Activated T-cell treated with anti-CD3 and anti-CD28 coated beads, Interleukin-2, amount 50 U/mL, for 24 hours (primary cell): ENCODE results near the gene DEPDC4.

Experiments used
- DNase-seq: peaks from one replicate; pipeline ENCODE4 v3.0.0-alpha.2; 2020
- H3K27ac Mint-ChIP-seq: 2 replicates; pipeline ENCODE4 v1.8.0; 2020; ENCODE audit warnings: mild to moderate bottlenecking, mixed read lengths
- H3K27me3 Mint-ChIP-seq: 2 replicates; pipeline ENCODE4 v1.8.0; 2020; ENCODE audit warnings: mixed read lengths
- H3K36me3 Mint-ChIP-seq: 2 replicates; pipeline ENCODE4 v1.8.0; 2020; ENCODE audit warnings: low read depth, mixed read lengths
- H3K4me1 Mint-ChIP-seq: 2 replicates; pipeline ENCODE4 v1.8.0; 2020; ENCODE audit warnings: low read depth, mixed read lengths
- H3K4me3 Mint-ChIP-seq: 2 replicates; pipeline ENCODE4 v1.8.0; 2020; ENCODE audit warnings: mild to moderate bottlenecking, moderate library complexity, mixed read lengths
- H3K9me3 Mint-ChIP-seq: 2 replicates; pipeline ENCODE4 v1.8.0; 2020; ENCODE audit warnings: mixed read lengths

The DEPDC4 gene

GRCh38 chr12:100213016-100213891 lies 53.6 kb downstream of the DEPDC4 start:
- Mint-ChIP-seq H3K27me3 (no peaks in the 10 kb centered on the region), H3K27ac (no peak overlapping the region), H3K4me1 (peaks cover 3% of the 10 kb centered on the region), H3K4me3 (no peak overlapping the region), H3K9me3 (no peaks in the 10 kb centered on the region), H3K36me3 (peaks cover 81% of the 10 kb centered on the region)
- DNase-seq = no peak

- Mint-ChIP-seq H3K4me1 (peaks cover 3% of the 10 kb centered on the region), H3K36me3 (peaks cover 84% of the 10 kb centered on the region)
- DNase-seq = no peak
Measured at GRCh38 chr12:100211698-100212097, 55.2 kb downstream of the DEPDC4 start.

GRCh38 chr12:100208834-100209233 lies 58.0 kb downstream of the DEPDC4 start:
- no peak for DNase-seq
- Mint-ChIP-seq H3K4me1 (no peaks in the 10 kb centered on the region), H3K27me3 (no peaks in the 10 kb centered on the region), H3K4me3 (no peak overlapping the region), H3K9me3 (no peaks in the 10 kb centered on the region), H3K27ac (no peak overlapping the region), H3K36me3 (peaks cover 72% of the 10 kb centered on the region)

More at GRCh38 chr12:100211698-100212097, 55.2 kb downstream of the DEPDC4 start:
- Mint-ChIP-seq H3K27me3 (no peaks in the 10 kb centered on the region), H3K9me3 (no peaks in the 10 kb centered on the region), H3K27ac (no peak overlapping the region), H3K4me3 (no peak overlapping the region)

GRCh38 chr12:100207311-100207710 lies 59.6 kb downstream of the DEPDC4 start:
- H3K27me3 Mint-ChIP-seq = no peaks in the 10 kb centered on the region
- H3K4me3 Mint-ChIP-seq = no peak overlapping the region
- no peaks in the 10 kb centered on the region for H3K9me3 Mint-ChIP-seq
- H3K4me1 Mint-ChIP-seq = peaks cover 9% of the 10 kb centered on the region
- H3K36me3 Mint-ChIP-seq = peaks cover 64% of the 10 kb centered on the region
- DNase-seq = no peak
- no peak overlapping the region for H3K27ac Mint-ChIP-seq

GRCh38 chr12:100201604-100202423 lies 65.1 kb downstream of the DEPDC4 start:
- no peaks in the 10 kb centered on the region for H3K27me3 Mint-ChIP-seq
- H3K36me3 Mint-ChIP-seq = peaks cover 40% of the 10 kb centered on the region
- peak overlapping the region; percentile 98 for H3K27ac Mint-ChIP-seq
- H3K4me1 Mint-ChIP-seq = peaks cover 27% of the 10 kb centered on the region
- peak overlapping the region; percentile 94 for H3K4me3 Mint-ChIP-seq
- no peaks in the 10 kb centered on the region for H3K9me3 Mint-ChIP-seq
- no peak for DNase-seq

GRCh38 chr12:100200463-100201181 lies 66.3 kb downstream of the DEPDC4 start, which contains the start of gene ACTR6:
Gene ACTR6, plus strand, starts transcription at chr12:100200815. Its CDS starts 37 bp downstream, at chr12:100200852.
- Mint-ChIP-seq H3K9me3 (no peaks in the 10 kb centered on the region), H3K4me3 (peak within 1 kb of the TSS; percentile 94), H3K36me3 (peaks cover 38% of the 10 kb centered on the region)

GRCh38 chr12:100199347-100200149 lies 67.3 kb downstream of the DEPDC4 start:
- H3K9me3 Mint-ChIP-seq = no peaks in the 10 kb centered on the region

More at GRCh38 chr12:100200463-100201181, 66.3 kb downstream of the DEPDC4 start, which contains the start of gene ACTR6:
- H3K4me1 Mint-ChIP-seq = peaks cover 27% of the 10 kb centered on the region
- DNase-seq = peak; percentile 97
- peak within 1 kb of the TSS; percentile 98 for H3K27ac Mint-ChIP-seq
- H3K27me3 Mint-ChIP-seq = no peaks in the 10 kb centered on the region

GRCh38 chr12:100199023-100199346 lies 67.9 kb downstream of the DEPDC4 start:
- Mint-ChIP-seq H3K36me3 (peaks cover 50% of the 10 kb centered on the region), H3K4me1 (peaks cover 27% of the 10 kb centered on the region), H3K27me3 (no peaks in the 10 kb centered on the region), H3K9me3 (no peaks in the 10 kb centered on the region), H3K27ac (peak overlapping the region; percentile 86), H3K4me3 (peak overlapping the region; percentile 94)
- no peak for DNase-seq

More at GRCh38 chr12:100199347-100200149, 67.3 kb downstream of the DEPDC4 start:
- peak overlapping the region; percentile 94 for H3K4me3 Mint-ChIP-seq
- peaks cover 48% of the 10 kb centered on the region for H3K36me3 Mint-ChIP-seq
- H3K4me1 Mint-ChIP-seq = peaks cover 27% of the 10 kb centered on the region
- no peaks in the 10 kb centered on the region for H3K27me3 Mint-ChIP-seq
- peak overlapping the region; percentile 98 for H3K27ac Mint-ChIP-seq
- peak; percentile 82 for DNase-seq

- Mint-ChIP-seq H3K36me3 (peaks cover 57% of the 10 kb centered on the region), H3K27me3 (no peaks in the 10 kb centered on the region), H3K4me3 (no peak overlapping the region), H3K27ac (no peak overlapping the region), H3K9me3 (no peaks in the 10 kb centered on the region), H3K4me1 (peaks cover 20% of the 10 kb centered on the region)
- DNase-seq = no peak
Measured at GRCh38 chr12:100197486-100197885, 69.4 kb downstream of the DEPDC4 start.

- no peak for DNase-seq
- no peak overlapping the region for H3K27ac Mint-ChIP-seq
- peaks cover 2% of the 10 kb centered on the region for H3K4me1 Mint-ChIP-seq
- no peak overlapping the region for H3K4me3 Mint-ChIP-seq
- peaks cover 77% of the 10 kb centered on the region for H3K36me3 Mint-ChIP-seq
- no peaks in the 10 kb centered on the region for H3K27me3 Mint-ChIP-seq
- H3K9me3 Mint-ChIP-seq = no peaks in the 10 kb centered on the region
Measured at GRCh38 chr12:100193085-100193484, 73.8 kb downstream of the DEPDC4 start.
